HepG2 (cell line): Measurements from ENCODE around the gene AAMP. TPM values are rescaled to one million over a fixed set of nuclear protein-coding genes. Genes with fewer than 3 reads are reported as not detected.

ENCODE experiments used
- BCL6 ChIP-seq: IDR thresholded peaks from 2 replicates; pipeline ENCODE4 v1.6.1; 2016; ENCODE audit warnings: missing genetic modification reagents, missing compliant biosample characterization
- CEBPB ChIP-seq: IDR thresholded peaks from 2 replicates; pipeline ENCODE4 v1.6.1; 2011; ENCODE audit warnings: low read depth, low read length, improper control_type of control experiment, borderline replicate concordance
- HOXA3 ChIP-seq: sonication (generic); formaldehyde crosslinking; IDR thresholded peaks from 2 replicates; pipeline ENCODE4 v1.5.0; 2020; ENCODE audit warnings: missing genetic modification reagents
- HOXD1 ChIP-seq: sonication (generic); formaldehyde crosslinking; IDR thresholded peaks from 2 replicates; pipeline ENCODE4 v1.5.0; 2020; ENCODE audit warnings: missing genetic modification reagents
- KAT8 ChIP-seq: IDR thresholded peaks from 2 replicates; pipeline ENCODE4 v1.6.1; 2016; ENCODE audit warnings: missing genetic modification reagents, missing compliant biosample characterization
- LCORL ChIP-seq, 2 experiments: fragments of 450-650 bp in 1 of 2; sonication (generic) in 1 of 2; formaldehyde crosslinking in 1 of 2; IDR thresholded peaks; 2 replicates each; pipeline versions ENCODE4 v1.5.0 to v1.6.1; 2017 to 2020; ENCODE audit warnings: antibody characterized with exemption in 1 of 2, missing genetic modification reagents in 1 of 2
- MXD4 ChIP-seq: IDR thresholded peaks from 2 replicates; pipeline ENCODE4 v1.6.1; 2016; ENCODE audit warnings: mild to moderate bottlenecking, missing biosample characterization, missing genetic modification reagents
- POLR2G ChIP-seq: fragments of 200-400 bp; formaldehyde crosslinking; IDR thresholded peaks from 2 replicates; pipeline ENCODE4 v1.6.1; 2018; ENCODE audit warnings: mild to moderate bottlenecking, low read depth, low read length, moderate library complexity
- PPARG ChIP-seq: conservative IDR thresholded peaks from 2 replicates; pipeline ENCODE4 v1.6.1; 2016; ENCODE audit warnings: missing biosample characterization, missing genetic modification reagents
- RAD21 ChIP-seq: fragments of 450-650 bp; formaldehyde crosslinking; IDR thresholded peaks from 2 replicates; pipeline ENCODE4 v1.5.0; 2020; ENCODE audit warnings: mild to moderate bottlenecking
- SKI ChIP-seq: fragments of 450-650 bp; IDR thresholded peaks from one replicate; pipeline ENCODE4 v1.6.1; 2018; ENCODE audit warnings: mild to moderate bottlenecking; ENCODE audit not compliant: partially characterized antibody
- SP4 ChIP-seq: sonication (generic); formaldehyde crosslinking; IDR thresholded peaks from 2 replicates; pipeline ENCODE4 v1.8.1; 2023; ENCODE audit warnings: mild to moderate bottlenecking, missing genetic modification reagents
- SSRP1 ChIP-seq: IDR thresholded peaks from 2 replicates; pipeline ENCODE4 v1.6.1; 2016; ENCODE audit warnings: control low read depth
- YEATS2 ChIP-seq: sonication (generic); formaldehyde crosslinking; IDR thresholded peaks from 2 replicates; pipeline ENCODE4 v1.4.0; 2020; ENCODE audit warnings: missing genetic modification reagents, borderline replicate concordance
- ZFP62 ChIP-seq: sonication (generic); formaldehyde crosslinking; IDR thresholded peaks from 2 replicates; pipeline ENCODE4 v1.4.0; 2020; ENCODE audit warnings: missing genetic modification reagents
- ZNF263 ChIP-seq: sonication (generic); formaldehyde crosslinking; IDR thresholded peaks from 2 replicates; pipeline ENCODE4 v1.4.0; 2020; ENCODE audit warnings: missing genetic modification reagents
- ZNF546 ChIP-seq: sonication (generic); formaldehyde crosslinking; conservative IDR thresholded peaks from 2 replicates; pipeline ENCODE4 v1.8.1; 2023; ENCODE audit warnings: mild to moderate bottlenecking, missing genetic modification reagents
- ZNF614 ChIP-seq: IDR thresholded peaks from 2 replicates; pipeline ENCODE4 v1.6.1; 2018; ENCODE audit warnings: missing biosample characterization, missing genetic modification reagents, inconsistent platforms, borderline replicate concordance
- ZNF839 ChIP-seq: sonication (generic); formaldehyde crosslinking; IDR thresholded peaks from 2 replicates; pipeline ENCODE4 v1.4.0; 2020; ENCODE audit warnings: missing genetic modification reagents, mild to moderate bottlenecking, borderline replicate concordance
- ZNF878 ChIP-seq: sonication (generic); formaldehyde crosslinking; IDR thresholded peaks from 2 replicates; pipeline ENCODE4 v1.8.1; 2023; ENCODE audit warnings: mild to moderate bottlenecking, missing genetic modification reagents, moderate library complexity
- ZSCAN20 ChIP-seq: sonication (generic); formaldehyde crosslinking; IDR thresholded peaks from 2 replicates; pipeline ENCODE4 v1.4.0; 2020; ENCODE audit warnings: missing genetic modification reagents, mild to moderate bottlenecking, borderline replicate concordance
- polyA plus RNA-seq, 8 experiments: library from polyadenylated mRNA; depleted of rRNA in 3 of 8; stranded (reverse) in 7 of 8; unstranded in 1 of 8; fragments of >200 nt; fragmentation: Illumina TruSeq in 4 of 8; extraction: Trizol in 4 of 8; gene quantifications; 2 replicates each; pipeline versions ENCODE4 v1.2.1 to v1.2.3, GENCODE V29; 2011 to 2016; ENCODE audit warnings: low read depth in 4 of 8, missing spikeins in 1 of 8, mixed read lengths in 1 of 8; ENCODE audit not compliant: insufficient read depth in 1 of 8
- total RNA-seq, 5 experiments: library from RNA; depleted of rRNA; stranded (reverse); fragments of >200 nt; fragmentation: Illumina TruSeq; extraction: Trizol; gene quantifications; 2 replicates each; pipeline ENCODE4 v1.2.3, GENCODE V29; 2016; ENCODE audit warnings: low read depth in 1 of 5
- TF ChIP-seq, protein P1 (sequence below): sonication (generic); formaldehyde crosslinking; IDR thresholded peaks from 2 replicates; pipeline ENCODE4 v1.5.0; 2020; ENCODE audit warnings: mild to moderate bottlenecking, missing genetic modification reagents
- TF ChIP-seq, protein P2 (sequence below): sonication (generic); formaldehyde crosslinking; IDR thresholded peaks from 2 replicates; pipeline ENCODE4 v1.8.0; 2022; ENCODE audit warnings: missing genetic modification reagents, mild to moderate bottlenecking, inconsistent platforms, borderline replicate concordance
- TF ChIP-seq, protein P3 (sequence below): sonication (generic); formaldehyde crosslinking; IDR thresholded peaks from 2 replicates; pipeline ENCODE4 v1.5.1; 2020; ENCODE audit warnings: missing genetic modification reagents, mild to moderate bottlenecking, borderline replicate concordance
- TF ChIP-seq, protein P4 (sequence below): sonication (generic); formaldehyde crosslinking; IDR thresholded peaks from 2 replicates; pipeline ENCODE4 v1.5.1; 2020; ENCODE audit warnings: missing genetic modification reagents, mild to moderate bottlenecking, borderline replicate concordance

Gene AAMP
- total and polyA plus RNA-seq, 2 of the 13 experiments (the other 11 are each of a cell fraction or from before 2014, with no cell fraction given): 110 to 186 TPM

DNA sequence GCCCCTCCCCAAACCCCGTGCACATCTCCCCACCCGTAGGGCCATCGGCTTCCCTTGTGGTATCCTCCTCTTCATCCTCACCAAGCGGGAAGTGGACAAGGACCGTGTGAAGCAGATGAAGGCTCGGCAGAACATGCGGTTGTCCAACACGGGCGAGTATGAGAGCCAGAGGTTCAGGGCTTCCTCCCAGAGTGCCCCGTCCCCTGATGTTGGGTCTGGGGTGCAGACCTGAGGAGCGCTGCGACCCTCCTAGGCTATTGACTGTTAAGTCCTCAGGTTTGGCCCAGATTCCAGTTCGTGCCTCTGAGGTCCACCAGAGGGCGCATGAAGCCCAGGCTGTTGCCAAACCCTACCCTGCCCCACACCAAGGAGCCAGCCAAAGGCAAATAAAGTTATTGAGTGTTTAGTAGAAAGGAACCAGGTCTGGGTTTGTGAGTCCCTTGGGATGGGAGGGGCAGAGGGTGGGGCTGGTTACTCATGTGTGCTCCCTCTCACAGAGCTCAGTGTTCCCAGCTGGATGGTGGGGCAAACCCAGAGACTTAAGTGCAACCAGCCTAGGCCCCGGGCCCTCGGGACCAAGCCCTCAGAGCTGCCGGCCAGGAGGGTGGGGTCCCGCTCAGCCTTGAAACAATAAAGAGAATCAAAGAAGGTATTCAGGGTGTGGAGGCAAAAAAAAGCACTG lies 2.7 kb upstream of the AAMP start (continued):
- TF ChIP-seq, protein P1, sequence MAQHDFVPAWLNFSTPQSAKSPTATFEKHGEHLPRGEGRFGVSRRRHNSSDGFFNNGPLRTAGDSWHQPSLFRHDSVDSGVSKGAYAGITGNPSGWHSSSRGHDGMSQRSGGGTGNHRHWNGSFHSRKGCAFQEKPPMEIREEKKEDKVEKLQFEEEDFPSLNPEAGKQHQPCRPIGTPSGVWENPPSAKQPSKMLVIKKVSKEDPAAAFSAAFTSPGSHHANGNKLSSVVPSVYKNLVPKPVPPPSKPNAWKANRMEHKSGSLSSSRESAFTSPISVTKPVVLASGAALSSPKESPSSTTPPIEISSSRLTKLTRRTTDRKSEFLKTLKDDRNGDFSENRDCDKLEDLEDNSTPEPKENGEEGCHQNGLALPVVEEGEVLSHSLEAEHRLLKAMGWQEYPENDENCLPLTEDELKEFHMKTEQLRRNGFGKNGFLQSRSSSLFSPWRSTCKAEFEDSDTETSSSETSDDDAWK (CRISPR knock-in tag): no peak
- peak; percentile 96; the same call in 1 of the 2 replicates for TF ChIP-seq SSRP1 (CRISPR knock-in tag)
- TF ChIP-seq ZNF263 (CRISPR knock-in tag): peak; percentile 93
- no peak for TF ChIP-seq LCORL (IDR thresholded peaks at IDR 0.05)
- peak; percentile 73; the same call in 1 of the 2 replicates for TF ChIP-seq LCORL (CRISPR knock-in tag; IDR thresholded peaks at IDR 0.05)
- TF ChIP-seq, protein P2, sequence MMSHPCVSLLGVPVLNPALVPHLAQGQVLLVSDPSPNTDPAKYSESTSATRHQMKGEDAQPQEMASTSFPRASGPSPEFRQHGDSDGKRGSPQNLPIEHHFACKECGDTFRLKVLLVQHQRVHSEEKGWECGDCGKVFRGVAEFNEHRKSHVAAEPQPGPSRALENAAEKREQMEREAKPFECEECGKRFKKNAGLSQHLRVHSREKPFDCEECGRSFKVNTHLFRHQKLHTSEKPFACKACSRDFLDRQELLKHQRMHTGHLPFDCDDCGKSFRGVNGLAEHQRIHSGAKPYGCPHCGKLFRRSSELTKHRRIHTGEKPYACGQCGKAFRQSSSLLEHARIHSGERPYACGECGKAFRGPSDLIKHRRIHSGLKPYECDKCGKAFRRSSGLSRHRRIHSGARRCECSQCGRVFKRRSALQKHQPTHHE (CRISPR knock-in tag): no peak
- TF ChIP-seq HOXD1 (CRISPR knock-in tag): no peak
- TF ChIP-seq SKI: no peak
- TF ChIP-seq, protein P3, sequence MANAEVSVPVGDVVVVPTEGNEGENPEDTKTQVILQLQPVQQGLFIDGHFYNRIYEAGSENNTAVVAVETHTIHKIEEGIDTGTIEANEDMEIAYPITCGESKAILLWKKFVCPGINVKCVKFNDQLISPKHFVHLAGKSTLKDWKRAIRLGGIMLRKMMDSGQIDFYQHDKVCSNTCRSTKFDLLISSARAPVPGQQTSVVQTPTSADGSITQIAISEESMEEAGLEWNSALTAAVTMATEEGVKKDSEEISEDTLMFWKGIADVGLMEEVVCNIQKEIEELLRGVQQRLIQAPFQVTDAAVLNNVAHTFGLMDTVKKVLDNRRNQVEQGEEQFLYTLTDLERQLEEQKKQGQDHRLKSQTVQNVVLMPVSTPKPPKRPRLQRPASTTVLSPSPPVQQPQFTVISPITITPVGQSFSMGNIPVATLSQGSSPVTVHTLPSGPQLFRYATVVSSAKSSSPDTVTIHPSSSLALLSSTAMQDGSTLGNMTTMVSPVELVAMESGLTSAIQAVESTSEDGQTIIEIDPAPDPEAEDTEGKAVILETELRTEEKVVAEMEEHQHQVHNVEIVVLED (CRISPR knock-in tag): 0 out of 2 replicates have a peak, but pooled peaks have one; percentile 59
- 0 out of 2 replicates have a peak, but pooled peaks have one; percentile 24 for TF ChIP-seq PPARG (CRISPR knock-in tag)
- no peak for TF ChIP-seq YEATS2 (CRISPR knock-in tag)
- TF ChIP-seq MXD4: no peak
- TF ChIP-seq ZFP62 (CRISPR knock-in tag): no peak
- TF ChIP-seq CEBPB: peak; percentile 62; the same call in 1 of the 2 replicates
- TF ChIP-seq HOXA3 (CRISPR knock-in tag): no peak
- 0 out of 2 replicates have a peak, but pooled peaks have one; percentile 52 for TF ChIP-seq ZNF614 (CRISPR knock-in tag)
- TF ChIP-seq, protein P4, sequence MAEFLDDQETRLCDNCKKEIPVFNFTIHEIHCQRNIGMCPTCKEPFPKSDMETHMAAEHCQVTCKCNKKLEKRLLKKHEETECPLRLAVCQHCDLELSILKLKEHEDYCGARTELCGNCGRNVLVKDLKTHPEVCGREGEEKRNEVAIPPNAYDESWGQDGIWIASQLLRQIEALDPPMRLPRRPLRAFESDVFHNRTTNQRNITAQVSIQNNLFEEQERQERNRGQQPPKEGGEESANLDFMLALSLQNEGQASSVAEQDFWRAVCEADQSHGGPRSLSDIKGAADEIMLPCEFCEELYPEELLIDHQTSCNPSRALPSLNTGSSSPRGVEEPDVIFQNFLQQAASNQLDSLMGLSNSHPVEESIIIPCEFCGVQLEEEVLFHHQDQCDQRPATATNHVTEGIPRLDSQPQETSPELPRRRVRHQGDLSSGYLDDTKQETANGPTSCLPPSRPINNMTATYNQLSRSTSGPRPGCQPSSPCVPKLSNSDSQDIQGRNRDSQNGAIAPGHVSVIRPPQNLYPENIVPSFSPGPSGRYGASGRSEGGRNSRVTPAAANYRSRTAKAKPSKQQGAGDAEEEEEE (CRISPR knock-in tag): no peak
- peak; percentile 65 for TF ChIP-seq POLR2G
- peak; percentile 51; the same call in 1 of the 2 replicates for TF ChIP-seq BCL6 (CRISPR knock-in tag)
- no peak for TF ChIP-seq ZNF546 (CRISPR knock-in tag)
- no peak for TF ChIP-seq ZSCAN20 (CRISPR knock-in tag)
- peak; percentile 95 for TF ChIP-seq RAD21
- TF ChIP-seq ZNF878 (CRISPR knock-in tag): no peak; the same call in 1 of the 2 replicates
- peak; percentile 54; the same call in 1 of the 2 replicates for TF ChIP-seq KAT8
- TF ChIP-seq SP4: no peak
- no peak for TF ChIP-seq ZNF839 (CRISPR knock-in tag)
